MM.1S (cell line): ENCODE results near the gene MUTYH.

Source experiments
- CTCF ChIP-seq: fragments of 300-600 bp; sonication (generic); IDR thresholded peaks from 2 replicates; pipeline ENCODE4 v1.5.1; 2016; ENCODE audit warnings: antibody characterized with exemption, low read length, mixed read lengths
- EZH2 ChIP-seq: fragments of 300-600 bp; sonication (generic); optimal IDR thresholded peaks from 2 replicates; pipeline ENCODE3; 2017; ENCODE audit warnings: low read depth, mild to moderate bottlenecking, antibody characterized with exemption, low read length, mixed read lengths

- TF ChIP-seq CTCF (no peak), EZH2 (no peak)
Measured at GRCh38 chr1:45351508-45351907, 11.3 kb upstream of the MUTYH start.
